Medulla oblongata (tissue), 1 donor: ENCODE results near the gene ADGRB3.
"Not testable (repeated sequence)": the region's sequence is repeated elsewhere in the genome, so short reads cannot be mapped to it uniquely, and the experiment has no call there.

Experiments used
- DNase-seq: peaks from one replicate; pipeline ENCODE4 v3.0.0-alpha.2; 2015; ENCODE audit errors: extremely low spot score

Gene ADGRB3

GRCh38 chr6:69422020-69422419 lies 786.9 kb downstream of the ADGRB3 start:
- DNase-seq = no peak

- no peak for DNase-seq
These were observed 787.4 kb downstream of the ADGRB3 start for GRCh38 chr6:69422475-69422874.

- DNase-seq = no peak
These were observed 788.7 kb downstream of the ADGRB3 start for GRCh38 chr6:69423785-69424184.

- DNase-seq = no peak
These were observed 789.5 kb downstream of the ADGRB3 start for GRCh38 chr6:69424581-69424980.

- DNase-seq = no peak
These were observed 792.8 kb downstream of the ADGRB3 start for GRCh38 chr6:69427882-69428281.

GRCh38 chr6:69432168-69432567 lies 797.1 kb downstream of the ADGRB3 start:
- DNase-seq = not testable (repeated sequence)

GRCh38 chr6:69433116-69433515 lies 798.0 kb downstream of the ADGRB3 start:
- not testable (repeated sequence) for DNase-seq

- DNase-seq = no peak
These were observed 803.0 kb downstream of the ADGRB3 start for GRCh38 chr6:69438113-69438512.
